ENCODE measurements around the gene SDCCAG8.

The SDCCAG8 gene

DNA sequence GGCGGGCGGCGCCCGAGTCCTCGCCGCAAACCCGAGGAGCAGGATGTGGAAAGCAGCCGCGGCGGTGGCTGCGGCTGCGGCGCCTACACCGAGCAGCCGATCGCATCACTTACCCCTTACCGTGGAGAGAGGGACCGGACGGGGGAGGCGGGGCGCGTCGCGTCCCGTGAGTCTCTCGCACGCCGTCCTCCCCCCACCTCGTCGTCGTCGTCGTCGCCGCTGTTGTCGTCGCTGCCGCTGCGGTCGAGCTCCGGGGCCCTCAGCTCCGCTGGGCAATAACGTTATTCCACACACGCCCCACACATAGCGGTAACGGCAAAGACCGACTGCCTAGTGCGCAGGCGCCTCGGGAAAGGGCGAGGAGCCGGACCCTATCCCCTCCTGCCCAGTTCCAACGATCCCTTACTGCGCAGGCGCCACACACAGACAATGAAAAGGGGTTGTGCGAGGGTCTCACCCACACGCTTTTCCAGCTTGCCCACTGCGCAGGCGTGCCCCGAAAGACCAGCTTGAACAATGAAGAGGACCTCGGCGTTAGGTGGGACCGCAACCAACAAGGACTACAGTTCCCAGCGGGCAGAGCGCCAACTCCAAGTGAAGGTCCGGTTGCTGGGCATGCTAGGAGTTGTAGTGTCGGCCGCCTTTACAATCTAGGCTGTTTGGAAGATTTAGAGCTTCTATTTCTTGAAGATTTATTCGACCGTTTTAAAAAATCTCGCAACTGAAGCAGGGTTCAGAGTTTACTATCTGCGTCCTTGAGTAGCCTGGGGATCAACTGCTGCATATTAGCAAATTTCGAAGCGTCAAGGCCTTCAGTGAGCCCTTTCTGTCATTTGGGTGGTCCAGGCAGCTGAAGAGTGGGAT lies 682 bp upstream of the SDCCAG8 start, which contains the start of gene CEP170:
TSS of gene CEP170 (minus strand) at position 355 of the 864 bp plus-strand sequence. CDS start 30,001 bp downstream, outside the sequence.
- TF ChIP-seq, protein P1, sequence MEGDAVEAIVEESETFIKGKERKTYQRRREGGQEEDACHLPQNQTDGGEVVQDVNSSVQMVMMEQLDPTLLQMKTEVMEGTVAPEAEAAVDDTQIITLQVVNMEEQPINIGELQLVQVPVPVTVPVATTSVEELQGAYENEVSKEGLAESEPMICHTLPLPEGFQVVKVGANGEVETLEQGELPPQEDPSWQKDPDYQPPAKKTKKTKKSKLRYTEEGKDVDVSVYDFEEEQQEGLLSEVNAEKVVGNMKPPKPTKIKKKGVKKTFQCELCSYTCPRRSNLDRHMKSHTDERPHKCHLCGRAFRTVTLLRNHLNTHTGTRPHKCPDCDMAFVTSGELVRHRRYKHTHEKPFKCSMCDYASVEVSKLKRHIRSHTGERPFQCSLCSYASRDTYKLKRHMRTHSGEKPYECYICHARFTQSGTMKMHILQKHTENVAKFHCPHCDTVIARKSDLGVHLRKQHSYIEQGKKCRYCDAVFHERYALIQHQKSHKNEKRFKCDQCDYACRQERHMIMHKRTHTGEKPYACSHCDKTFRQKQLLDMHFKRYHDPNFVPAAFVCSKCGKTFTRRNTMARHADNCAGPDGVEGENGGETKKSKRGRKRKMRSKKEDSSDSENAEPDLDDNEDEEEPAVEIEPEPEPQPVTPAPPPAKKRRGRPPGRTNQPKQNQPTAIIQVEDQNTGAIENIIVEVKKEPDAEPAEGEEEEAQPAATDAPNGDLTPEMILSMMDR (IDR thresholded peaks at IDR 0.05; ENCODE audit: low read depth, low read length), result no peak

GRCh38 chr1:243256590-243256989 lies 749 bp downstream of the SDCCAG8 start:
- TF ChIP-seq, protein P1 (IDR thresholded peaks at IDR 0.05; ENCODE audit: low read depth, low read length), result no peak
- no peak for DNase-seq (ENCODE audit: extremely low read depth, low read depth)

More for the DNA sequence above, 682 bp upstream of the SDCCAG8 start, which contains the start of gene CEP170:
- DNase-seq (ENCODE audit: extremely low read depth, low read depth), result peak; percentile 85

DNA sequence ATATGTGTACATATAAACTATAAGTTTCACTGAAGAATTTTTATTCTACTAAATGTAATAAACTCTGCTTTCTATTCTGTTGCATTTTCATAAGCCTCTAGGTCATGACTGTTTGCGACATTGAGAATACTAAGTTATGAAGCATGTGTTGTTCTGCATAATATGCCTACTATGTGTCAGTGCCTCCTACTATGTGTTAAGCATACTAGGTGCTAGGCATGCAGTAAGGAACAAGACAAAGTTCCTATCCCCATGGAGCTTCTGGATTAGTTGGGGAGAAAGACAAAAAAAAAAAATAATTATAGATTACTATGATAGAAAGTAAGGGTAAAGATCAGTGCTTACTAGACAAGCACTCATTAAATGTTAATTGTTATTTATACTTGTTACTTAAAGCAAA lies 1.3 kb downstream of the SDCCAG8 start:
- TF ChIP-seq, protein P1 (IDR thresholded peaks at IDR 0.05; ENCODE audit: low read depth, low read length), result no peak
- no peak for DNase-seq (ENCODE audit: extremely low read depth, low read depth)

DNA sequence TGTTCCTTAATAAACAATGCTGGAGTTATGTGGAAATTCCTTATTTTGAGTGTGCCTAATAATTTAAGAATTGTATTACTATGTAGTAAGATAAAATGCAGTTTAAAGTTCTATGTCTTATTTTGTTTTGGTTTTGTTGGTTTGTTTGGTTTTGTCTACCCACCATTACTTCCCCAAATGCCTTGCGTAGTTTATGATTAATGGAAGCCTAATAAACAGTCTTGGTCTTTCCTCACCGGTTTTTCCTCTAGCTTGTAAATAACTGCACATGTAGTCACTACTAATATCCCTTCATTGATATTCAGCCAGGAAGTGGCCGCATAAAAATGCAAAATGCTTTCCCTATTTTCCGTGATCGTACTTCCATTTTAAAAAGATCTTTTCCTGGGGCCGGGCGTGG lies 2.9 kb downstream of the SDCCAG8 start:
- DNase-seq (ENCODE audit: extremely low read depth, low read depth), result no peak
- TF ChIP-seq, protein P1 (IDR thresholded peaks at IDR 0.05; ENCODE audit: low read depth, low read length), result no peak

DNA sequence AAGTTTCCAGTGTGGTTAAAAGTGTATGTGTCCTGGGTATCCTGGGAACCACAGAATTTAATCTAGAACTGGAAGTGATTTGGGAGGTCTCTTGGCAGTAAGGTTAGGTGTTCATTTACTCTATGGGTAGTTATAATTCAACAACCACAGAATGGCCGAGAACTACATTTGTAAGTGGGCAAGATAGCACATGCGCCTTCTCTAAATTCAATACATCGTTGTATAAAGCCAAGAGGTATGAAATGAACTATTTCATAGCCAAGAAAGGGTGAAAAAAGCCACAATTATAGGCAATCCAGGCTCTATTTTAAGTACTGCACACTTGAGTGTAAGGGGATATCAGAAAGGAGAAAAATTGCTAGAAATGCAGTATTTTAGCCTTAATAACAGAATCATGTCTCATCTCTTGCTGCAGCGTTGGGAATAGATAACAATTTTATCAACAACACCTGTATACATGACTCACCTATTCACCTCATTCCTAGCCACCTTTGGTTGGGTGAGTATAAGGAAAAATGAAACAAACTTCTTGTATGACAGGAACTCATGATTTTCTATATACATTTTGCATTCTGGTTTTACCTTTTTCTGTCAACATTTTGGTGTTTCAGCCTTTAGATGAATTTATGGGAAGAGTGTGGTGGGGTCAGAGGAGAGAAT lies 4.5 kb downstream of the SDCCAG8 start:
- DNase-seq (ENCODE audit: extremely low read depth, low read depth), result no peak
- TF ChIP-seq, protein P1 (IDR thresholded peaks at IDR 0.05; ENCODE audit: low read depth, low read length), result no peak

- DNase-seq (ENCODE audit: extremely low read depth, low read depth), result no peak
- TF ChIP-seq, protein P1 (IDR thresholded peaks at IDR 0.05; ENCODE audit: low read depth, low read length), result no peak
Observed at GRCh38 chr1:243261390-243261789, 5.5 kb downstream of the SDCCAG8 start.

DNA sequence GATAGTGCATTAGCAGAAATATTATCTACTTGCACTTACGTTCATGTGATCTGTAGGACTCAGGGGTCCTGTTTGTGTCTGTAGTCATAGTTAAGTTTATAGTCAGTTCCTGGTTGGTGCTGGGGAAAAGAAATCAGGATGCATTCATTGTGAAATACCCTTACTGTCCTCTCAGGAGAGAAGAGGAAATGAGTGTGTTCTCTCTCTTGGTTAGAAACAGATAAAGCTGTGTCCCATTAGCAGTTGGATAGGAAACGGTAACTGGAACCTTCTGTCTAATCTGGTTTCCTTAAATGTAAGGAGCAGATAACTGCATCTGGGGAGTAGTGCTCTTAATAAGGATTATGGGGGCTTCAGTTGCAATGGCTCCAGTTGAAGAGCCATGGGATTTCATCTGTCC lies 8.9 kb downstream of the SDCCAG8 start:
- TF ChIP-seq, protein P1 (IDR thresholded peaks at IDR 0.05; ENCODE audit: low read depth, low read length), result no peak
- DNase-seq (ENCODE audit: extremely low read depth, low read depth), result no peak
